CD4-positive, alpha-beta T cell treated with Interleukin-17A for 4 hours (primary cell): ENCODE measurements around the gene PDCD7.
"Not testable (repeated sequence)": the region's sequence is repeated elsewhere in the genome, so short reads cannot be mapped to it uniquely, and the experiment has no call there.

Source experiments
- DNase-seq: peaks from one replicate; pipeline ENCODE4 v3.0.0-alpha.2; 2020; ENCODE audit warnings: mixed read lengths

The PDCD7 gene

GRCh38 chr15:65133548-65134200 lies at the start of gene PDCD7:
PDCD7 (minus strand) TSS chr15:65133808; CDS start chr15:65133781, 27 bp downstream.
- peak; percentile 88 for DNase-seq

GRCh38 chr15:65182538-65182937 lies 48.9 kb upstream of the PDCD7 start:
- no peak for DNase-seq

GRCh38 chr15:65181582-65182353 lies 48.2 kb upstream of the PDCD7 start:
- DNase-seq: not testable (repeated sequence)

- no peak for DNase-seq
Measured at GRCh38 chr15:65180167-65180566, 46.6 kb upstream of the PDCD7 start.

GRCh38 chr15:65177901-65178300 lies 44.3 kb upstream of the PDCD7 start:
- DNase-seq: no peak

GRCh38 chr15:65176056-65176455 lies 42.4 kb upstream of the PDCD7 start:
- DNase-seq: no peak

- no peak for DNase-seq
Measured at GRCh38 chr15:65175511-65175910, 41.9 kb upstream of the PDCD7 start.

- DNase-seq: no peak
Measured at GRCh38 chr15:65174509-65174908, 40.9 kb upstream of the PDCD7 start.

GRCh38 chr15:65172531-65172930 lies 38.9 kb upstream of the PDCD7 start:
- DNase-seq: no peak

GRCh38 chr15:65171428-65171827 lies 37.8 kb upstream of the PDCD7 start:
- no peak for DNase-seq

- DNase-seq: no peak
Measured at GRCh38 chr15:65165875-65166274, 32.3 kb upstream of the PDCD7 start.

- DNase-seq: no peak
Measured at GRCh38 chr15:65164139-65164538, 30.5 kb upstream of the PDCD7 start.

- no peak for DNase-seq
Measured at GRCh38 chr15:65163041-65163440, 29.4 kb upstream of the PDCD7 start.

- DNase-seq: no peak
Measured at GRCh38 chr15:65156692-65157091, 23.1 kb upstream of the PDCD7 start.

GRCh38 chr15:65154720-65155119 lies 21.1 kb upstream of the PDCD7 start:
- DNase-seq: no peak

GRCh38 chr15:65147902-65148301 lies 14.3 kb upstream of the PDCD7 start:
- DNase-seq: no peak

- no peak for DNase-seq
Measured at GRCh38 chr15:65146438-65146837, 12.8 kb upstream of the PDCD7 start.

GRCh38 chr15:65138631-65139030 lies 5.0 kb upstream of the PDCD7 start:
- DNase-seq: not testable (repeated sequence)

- not testable (repeated sequence) for DNase-seq
Measured at GRCh38 chr15:65137893-65138292, 4.3 kb upstream of the PDCD7 start.

- DNase-seq: not testable (repeated sequence)
Measured at GRCh38 chr15:65137089-65137488, 3.5 kb upstream of the PDCD7 start.

GRCh38 chr15:65134538-65134937 lies 930 bp upstream of the PDCD7 start:
- no peak for DNase-seq

GRCh38 chr15:65132878-65133547 lies 595 bp downstream of the PDCD7 start:
- DNase-seq: peak; percentile 6

GRCh38 chr15:65130941-65131340 lies 2.7 kb downstream of the PDCD7 start:
- DNase-seq: no peak

- no peak for DNase-seq
Measured at GRCh38 chr15:65115542-65115941, 18.1 kb downstream of the PDCD7 start.
